HepG2 (cell line): Measurements from ENCODE around the gene RILP. TPM values are rescaled to one million over a fixed set of nuclear protein-coding genes. Genes with fewer than 3 reads are reported as not detected.
A peak's percentile ranks its signal among the peaks of the same experiment; 100 is the strongest.
"Not testable (repeated sequence)": the region's sequence is repeated elsewhere in the genome, so short reads cannot be mapped to it uniquely, and the experiment has no call there.

Experiments
- ATAC-seq: fragments of 200-7000 bp; cut with Tn5 transposase; 3 replicates; pipeline ENCODE4 v1.9.1; 2020; ENCODE audit warnings: mild to moderate bottlenecking, moderate library complexity
- BruUV-seq: library from RNA; stranded (reverse); fragments of 400-500 nt; replicated peaks from 2 replicates; lab custom pipeline; 2021; lab: Mats Ljungman, UMichigan
- CTCF ChIA-PET: fragments of 300-600 bp; formaldehyde crosslinking; extraction: SDS; loops from one replicate; lab custom pipeline; 2021; ENCODE audit warnings: low total read pairs, inconsistent platforms, low intra/inter-chr PET ratio; lab: Yijun Ruan, JAX
- POLR2A ChIA-PET: fragments of 350-600 bp; sonication (Branson Sonifier 250); formaldehyde crosslinking; loops from one replicate; lab custom pipeline; 2020; ENCODE audit warnings: antibody characterized with exemption, inconsistent platforms; lab: Yijun Ruan, JAX
- DNase-seq: peaks from one replicate; pipeline ENCODE4 v3.0.0-alpha.2; 2015; ENCODE audit warnings: low spot score
- FAIRE-seq: peaks from 3 replicates; lab custom pipeline; 2011; peaks lifted over from hg19 to GRCh38; lab: Jason Lieb, UNC
- H2AFZ ChIP-seq: one replicate; pipeline ENCODE4 v1.6.1; 2011; ENCODE audit warnings: low read length, inconsistent platforms
- H3K27ac ChIP-seq: fragments of 300-600 bp; 3 replicates; pipeline ENCODE4 v1.8.0; 2011; ENCODE audit warnings: mixed run types, mild to moderate bottlenecking, mixed read lengths, low read length, inconsistent platforms; ENCODE audit not compliant: insufficient read depth; ENCODE audit errors: extremely low read length
- H3K27me3 ChIP-seq, 2 experiments: fragments of 200-600 bp in 1 of 2; 2 replicates in 1 of 2; 3 replicates in 1 of 2; pipeline versions ENCODE4 v1.6.0 to v1.8.0; 2011; ENCODE audit warnings: low read length in 2 of 2, mild to moderate bottlenecking in 2 of 2, moderate library complexity in 2 of 2, inconsistent platforms in 1 of 2; ENCODE audit not compliant: insufficient read depth in 2 of 2, control insufficient read depth in 1 of 2
- H3K36me3 ChIP-seq, 2 experiments: fragments of 200-600 bp in 1 of 2; replicated peaks in 1 of 2; 2 replicates in 1 of 2; 3 replicates in 1 of 2; pipeline versions ENCODE4 v1.5.1 to v1.8.0; 2011; ENCODE audit warnings: low read length in 2 of 2, inconsistent platforms in 1 of 2; ENCODE audit not compliant: insufficient read depth in 2 of 2, control insufficient read depth in 1 of 2
- H3K4me1 ChIP-seq: 2 replicates; pipeline ENCODE4 v1.5.1; 2012; ENCODE audit warnings: low read length, inconsistent platforms; ENCODE audit not compliant: insufficient read depth
- H3K4me2 ChIP-seq: 2 replicates; pipeline ENCODE4 v1.6.0; 2011; ENCODE audit warnings: low read depth, low read length, inconsistent platforms
- H3K4me3 ChIP-seq, 3 experiments: fragments of 200-600 bp in 1 of 3; sonication (generic), shearing (Covaris generic) in 1 of 3; replicated peaks in 1 of 3; 2 replicates each; pipeline ENCODE4 v1.5.1; 2011 to 2016; ENCODE audit warnings: low read length in 3 of 3, inconsistent platforms in 2 of 3, low read depth in 2 of 3, mild to moderate bottlenecking in 2 of 3, control low read depth in 1 of 3, mixed read lengths in 1 of 3; ENCODE audit not compliant: insufficient read depth in 1 of 3
- H3K79me2 ChIP-seq: one replicate; pipeline ENCODE4 v1.6.1; 2011; ENCODE audit warnings: low read length, inconsistent platforms; ENCODE audit not compliant: insufficient read depth
- H3K9ac ChIP-seq: 2 replicates; pipeline ENCODE4 v1.6.0; 2011; ENCODE audit warnings: mild to moderate bottlenecking, low read depth, low read length, inconsistent platforms; ENCODE audit not compliant: insufficient read depth
- H3K9me3 ChIP-seq: 2 replicates; pipeline ENCODE4 v1.5.1; 2012; ENCODE audit warnings: mild to moderate bottlenecking, low read length
- H4K20me1 ChIP-seq: 2 replicates; pipeline ENCODE4 v1.6.0; 2011; ENCODE audit warnings: inconsistent platforms, mild to moderate bottlenecking, low read length, moderate library complexity; ENCODE audit not compliant: insufficient read depth
- BCL6 ChIP-seq: IDR thresholded peaks from 2 replicates; pipeline ENCODE4 v1.6.1; 2016; ENCODE audit warnings: missing genetic modification reagents, missing compliant biosample characterization
- GATA4 ChIP-seq: sonication (generic); IDR thresholded peaks from 2 replicates; pipeline ENCODE4 v1.6.1; 2016; ENCODE audit warnings: antibody characterized with exemption, low read depth, borderline replicate concordance
- GLI4 ChIP-seq: sonication (generic); formaldehyde crosslinking; IDR thresholded peaks from 2 replicates; pipeline ENCODE4 v1.5.1; 2020; ENCODE audit warnings: missing genetic modification reagents, mild to moderate bottlenecking, moderate library complexity, borderline replicate concordance
- HNF1A ChIP-seq, 2 experiments: sonication (generic) in 1 of 2; formaldehyde crosslinking in 1 of 2; IDR thresholded peaks; 2 replicates each; pipeline versions ENCODE4 v1.4.0 to v1.6.1; 2016 to 2020; ENCODE audit warnings: borderline replicate concordance in 1 of 2, low read depth in 1 of 2, mild to moderate bottlenecking in 1 of 2, missing genetic modification reagents in 1 of 2
- MIXL1 ChIP-seq: IDR thresholded peaks from 2 replicates; pipeline ENCODE4 v1.6.1; 2016
- PAX8 ChIP-seq: sonication (generic); formaldehyde crosslinking; IDR thresholded peaks from 2 replicates; pipeline ENCODE4 v1.8.0; 2022; ENCODE audit warnings: mild to moderate bottlenecking, missing genetic modification reagents, borderline replicate concordance
- POLR2G ChIP-seq: fragments of 200-400 bp; formaldehyde crosslinking; IDR thresholded peaks from 2 replicates; pipeline ENCODE4 v1.6.1; 2018; ENCODE audit warnings: mild to moderate bottlenecking, low read depth, low read length, moderate library complexity
- PTBP1 ChIP-seq: fragments of 200-400 bp; formaldehyde crosslinking; IDR thresholded peaks from 2 replicates; pipeline ENCODE4 v1.6.1; 2018; ENCODE audit warnings: low read length, low read depth; ENCODE audit not compliant: poor library complexity, severe bottlenecking
- RARA ChIP-seq: IDR thresholded peaks from 2 replicates; pipeline ENCODE4 v1.6.1; 2016; ENCODE audit warnings: missing genetic modification reagents, missing compliant biosample characterization
- TARDBP ChIP-seq: sonication (generic); formaldehyde crosslinking; IDR thresholded peaks from 2 replicates; pipeline ENCODE4 v1.8.0; 2022; ENCODE audit warnings: mild to moderate bottlenecking, missing genetic modification reagents
- TCF12 ChIP-seq, 2 experiments: fragments of 450-650 bp in 1 of 2; sonication (generic) in 1 of 2; formaldehyde crosslinking in 1 of 2; IDR thresholded peaks; 2 replicates each; pipeline versions ENCODE4 v1.6.1 to v1.8.0; 2017 to 2022; ENCODE audit warnings: antibody characterized with exemption in 1 of 2, mild to moderate bottlenecking in 1 of 2, missing genetic modification reagents in 1 of 2, moderate library complexity in 1 of 2
- ZMAT3 ChIP-seq: sonication (generic); formaldehyde crosslinking; conservative IDR thresholded peaks from 2 replicates; pipeline ENCODE4 v1.7.0; 2021; ENCODE audit warnings: missing genetic modification reagents
- ZNF234 ChIP-seq: sonication (generic); formaldehyde crosslinking; conservative IDR thresholded peaks from 2 replicates; pipeline ENCODE4 v1.5.1; 2020; ENCODE audit warnings: mild to moderate bottlenecking, missing genetic modification reagents
- ZNF335 ChIP-seq: sonication (generic); formaldehyde crosslinking; IDR thresholded peaks from 2 replicates; pipeline ENCODE4 v1.4.0; 2020; ENCODE audit warnings: missing genetic modification reagents
- ZNF652 ChIP-seq: IDR thresholded peaks from 2 replicates; pipeline ENCODE4 v1.6.1; 2016; ENCODE audit warnings: low read depth, borderline replicate concordance
- ZNF660 ChIP-seq: sonication (generic); formaldehyde crosslinking; IDR thresholded peaks from 2 replicates; pipeline ENCODE4 v1.5.1; 2020; ENCODE audit warnings: mild to moderate bottlenecking, low read depth, missing genetic modification reagents, borderline replicate concordance
- WGBS: methylation state at CpG from one replicate; pipeline ENCODE4 v1.1.6; 2017; ENCODE audit warnings: low lambda C conversion rate; 5-methylcytosine and 5-hydroxymethylcytosine counted together
- in situ Hi-C: cut with HindIII; loops from 2 replicates; pipeline ENCODE4 v1.10.0; 2017; ENCODE audit warnings: low pct_unique_long_range_greater_than_20kb; ENCODE audit not compliant: extremely low pct_ligation_motif_present
- intact Hi-C: fragments of 100-400 bp; cut with micrococcal nuclease; formaldehyde crosslinking; loops from one replicate; pipeline ENCODE4 v1.10.0; 2022; ENCODE audit not compliant: unreplicated experiment
- polyA plus RNA-seq, 8 experiments: library from polyadenylated mRNA; depleted of rRNA in 3 of 8; stranded (reverse) in 7 of 8; unstranded in 1 of 8; fragments of >200 nt; fragmentation: Illumina TruSeq in 4 of 8; extraction: Trizol in 4 of 8; gene quantifications; 2 replicates each; pipeline versions ENCODE4 v1.2.1 to v1.2.3, GENCODE V29; 2011 to 2016; ENCODE audit warnings: low read depth in 4 of 8, missing spikeins in 1 of 8, mixed read lengths in 1 of 8; ENCODE audit not compliant: insufficient read depth in 1 of 8
- total RNA-seq, 5 experiments: library from RNA; depleted of rRNA; stranded (reverse); fragments of >200 nt; fragmentation: Illumina TruSeq; extraction: Trizol; gene quantifications; 2 replicates each; pipeline ENCODE4 v1.2.3, GENCODE V29; 2016; ENCODE audit warnings: low read depth in 1 of 5

RILP gene
- total and polyA plus RNA-seq, 2 of the 13 experiments (the other 11 are each of a cell fraction or from before 2014, with no cell fraction given) = 6.6 to 8.1 TPM

- FAIRE-seq, in situ Hi-C loops, POLR2A ChIA-PET: not testable (repeated sequence)
These were observed 38.7 kb upstream of the RILP start for GRCh38 chr17:1688405-1688804.

GRCh38 chr17:1686086-1686485 is 36.4 kb upstream of the RILP start:
- FAIRE-seq = no peak
- Histone ChIP-seq H3K9me3 (no peaks in the 10 kb centered on the region), H3K4me2 (no peak overlapping the region), H3K4me3 (no peak overlapping the region), H3K79me2 (peaks cover 27% of the 10 kb centered on the region), H3K27me3 (no peaks in the 10 kb centered on the region), H3K4me1 (peaks cover 28% of the 10 kb centered on the region), H3K9ac (no peak overlapping the region), H3K36me3 (peaks cover 10 to 22% of the 10 kb centered on the region in 2 experiments; a peak in 4 of 5 replicates), H4K20me1 (peaks cover 12% of the 10 kb centered on the region), H2AFZ (no peak overlapping the region), H3K27ac (no peak overlapping the region)
- ChIA-PET CTCF (no interaction called here), POLR2A (no interaction called here)
- in situ Hi-C loops (no loop called here), intact Hi-C loops (no loop called here)
- ATAC-seq = no peak
- no TSS peak for BruUV-seq
- no peak for TF ChIP-seq HNF1A (IDR thresholded peaks at IDR 0.05; ENCODE audit: low read depth)
- TF ChIP-seq HNF1A (CRISPR knock-in tag; IDR thresholded peaks at IDR 0.05; ENCODE audit: borderline replicate concordance) = no peak
- no peak for TF ChIP-seq TARDBP (CRISPR knock-in tag)
- no peak for TF ChIP-seq ZNF335 (CRISPR knock-in tag)
- TF ChIP-seq MIXL1 (CRISPR knock-in tag) = no peak
- TF ChIP-seq TCF12 (IDR thresholded peaks at IDR 0.05) = no peak
- no peak for TF ChIP-seq TCF12 (CRISPR knock-in tag; IDR thresholded peaks at IDR 0.05)
- no peak for TF ChIP-seq PAX8 (CRISPR knock-in tag)
- no peak for TF ChIP-seq GATA4
- no peak for TF ChIP-seq PTBP1
- no peak for TF ChIP-seq POLR2G
- no peak for TF ChIP-seq GLI4 (CRISPR knock-in tag)
- no peak for TF ChIP-seq ZNF660 (CRISPR knock-in tag)
- no peak for TF ChIP-seq ZNF234 (CRISPR knock-in tag)
- TF ChIP-seq ZMAT3 (CRISPR knock-in tag) = no peak
- TF ChIP-seq ZNF652 (CRISPR knock-in tag) = no peak
- DNase-seq = no peak
- WGBS = 62% methylated on average over 7 of the region's 7 CpGs

More at GRCh38 chr17:1688405-1688804, 38.7 kb upstream of the RILP start:
- H3K4me2 ChIP-seq, DNase-seq, CTCF ChIA-PET, H3K36me3 ChIP-seq, H3K4me3 ChIP-seq, BruUV-seq, intact Hi-C loops, ATAC-seq, H3K27ac ChIP-seq, H3K27me3 ChIP-seq, H3K9me3 ChIP-seq, H2AFZ ChIP-seq, H3K9ac ChIP-seq, H4K20me1 ChIP-seq: not testable (repeated sequence)
- Histone ChIP-seq H3K79me2 (peaks cover 10% of the 10 kb centered on the region), H3K4me1 (peaks cover 12% of the 10 kb centered on the region)
- WGBS = 21% methylated on average over 4 of the region's 6 CpGs
- TF ChIP-seq RARA (CRISPR knock-in tag) = 0 out of 2 replicates have a peak, but pooled peaks have one; percentile 25
- peak; percentile 68 for TF ChIP-seq BCL6 (CRISPR knock-in tag)
